NCI-H1436 treated with DMSO at 0.1 percent for 48 hours (cell line): ENCODE data around the gene ANKRD35.
"Not testable (repeated sequence)": the region's sequence is repeated elsewhere in the genome, so short reads cannot be mapped to it uniquely, and the experiment has no call there.

Source experiments
- DNase-seq: peaks from one replicate; lab custom pipeline; 2025; lab: John Stamatoyannopoulos, UW

The ANKRD35 gene

DNA sequence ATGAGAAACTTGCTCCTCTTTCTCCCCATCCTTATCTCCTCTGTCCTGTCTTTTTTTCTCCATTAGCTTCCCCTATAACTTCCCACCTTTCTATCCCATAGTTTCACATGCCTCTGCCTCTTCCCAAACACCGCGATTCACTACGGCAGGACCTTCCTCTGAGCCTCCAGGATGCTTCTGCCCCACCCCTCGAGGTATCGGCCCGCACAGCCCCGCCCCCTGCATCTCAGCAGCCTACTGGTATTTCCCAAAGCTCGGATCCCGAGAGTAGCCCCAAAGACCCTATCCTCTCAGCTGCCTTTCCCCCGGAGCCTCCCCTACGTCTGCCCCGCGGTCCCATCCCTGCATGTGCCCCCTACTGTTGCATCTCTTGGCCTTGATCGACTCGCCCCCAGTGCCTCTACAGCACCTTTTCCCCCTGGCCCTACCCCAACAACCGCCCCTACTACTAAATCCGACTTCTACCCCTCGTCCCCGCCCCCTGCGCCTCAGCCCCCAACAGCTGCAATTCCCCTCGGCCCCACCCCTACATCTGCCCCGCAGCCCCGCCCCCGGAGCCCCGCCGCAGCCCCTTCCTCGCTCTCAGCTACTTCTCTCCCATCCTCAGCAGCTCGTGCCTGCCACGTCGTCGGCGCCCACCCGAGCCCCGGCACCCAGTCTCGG, 27.3 kb downstream of the ANKRD35 start:
- DNase-seq = no peak

DNA sequence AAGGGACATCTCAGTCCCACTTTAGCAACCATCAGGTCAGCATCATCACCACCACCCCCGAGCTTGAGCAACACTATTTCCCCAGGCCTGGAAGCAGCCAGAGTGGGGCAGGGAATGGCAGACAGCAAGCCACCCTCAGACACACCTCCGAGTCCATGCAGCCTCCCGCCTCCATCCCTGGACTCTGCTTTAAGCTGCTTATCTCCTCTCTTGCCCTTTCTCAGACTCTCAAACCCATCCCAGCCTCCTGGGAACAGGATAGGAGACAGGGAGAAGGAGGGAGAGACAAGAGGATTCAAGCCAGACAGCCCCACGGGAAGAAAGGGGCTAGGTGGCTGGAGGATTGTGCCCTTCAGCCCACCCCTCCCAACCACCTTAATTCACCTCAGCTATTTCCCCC, 28.5 kb downstream of the ANKRD35 start:
- no peak for DNase-seq

DNA sequence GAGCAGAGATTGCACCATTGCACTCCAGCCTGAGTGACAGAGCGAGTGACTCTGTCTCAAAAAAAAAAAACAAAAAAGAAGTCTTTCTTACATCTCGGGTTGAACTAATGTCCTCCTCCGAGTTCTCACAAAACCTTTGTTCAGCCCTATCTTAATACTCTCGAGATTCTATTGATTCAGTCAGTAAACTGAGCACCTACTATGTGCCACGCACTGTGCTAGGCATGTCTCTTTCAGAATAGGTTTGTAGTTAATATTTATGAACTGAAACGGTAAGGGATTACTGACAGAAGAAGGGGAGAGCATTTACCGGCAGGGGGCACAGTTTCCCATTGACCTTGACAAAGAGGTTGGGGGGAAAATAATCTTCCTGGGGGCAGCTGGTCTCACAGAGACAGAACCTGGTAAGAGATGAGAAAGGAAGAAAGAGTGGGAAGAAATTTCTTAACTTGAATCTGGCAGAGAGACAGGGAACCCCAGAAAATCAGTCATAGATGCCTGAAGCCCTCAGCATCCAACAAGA, 30.2 kb downstream of the ANKRD35 start:
- DNase-seq = no peak

GRCh38 chr1:145849356-145850160, 36.1 kb downstream of the ANKRD35 start:
- DNase-seq = no peak

DNA sequence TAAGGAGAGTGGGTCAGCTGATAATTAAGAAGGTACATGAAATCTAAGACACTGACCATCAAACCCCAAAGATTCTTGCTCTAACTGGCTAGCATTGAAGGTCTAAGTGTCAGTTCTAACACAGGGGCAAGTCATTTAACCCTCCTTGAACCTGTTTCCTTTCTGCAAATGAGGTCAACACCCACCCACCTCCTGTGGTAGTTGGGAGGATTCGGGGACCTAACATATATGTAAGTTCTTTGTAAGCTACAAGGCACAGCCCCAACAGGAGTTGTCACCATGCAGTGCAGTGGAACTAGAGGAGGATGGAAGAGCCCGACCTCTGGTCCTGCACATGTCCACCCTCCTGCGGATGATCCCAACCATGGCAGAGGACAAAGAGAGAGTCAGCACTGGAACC, 37.8 kb downstream of the ANKRD35 start:
- no peak for DNase-seq

- no peak for DNase-seq
Measured at GRCh38 chr1:145846201-145846612, 39.5 kb downstream of the ANKRD35 start.

DNA sequence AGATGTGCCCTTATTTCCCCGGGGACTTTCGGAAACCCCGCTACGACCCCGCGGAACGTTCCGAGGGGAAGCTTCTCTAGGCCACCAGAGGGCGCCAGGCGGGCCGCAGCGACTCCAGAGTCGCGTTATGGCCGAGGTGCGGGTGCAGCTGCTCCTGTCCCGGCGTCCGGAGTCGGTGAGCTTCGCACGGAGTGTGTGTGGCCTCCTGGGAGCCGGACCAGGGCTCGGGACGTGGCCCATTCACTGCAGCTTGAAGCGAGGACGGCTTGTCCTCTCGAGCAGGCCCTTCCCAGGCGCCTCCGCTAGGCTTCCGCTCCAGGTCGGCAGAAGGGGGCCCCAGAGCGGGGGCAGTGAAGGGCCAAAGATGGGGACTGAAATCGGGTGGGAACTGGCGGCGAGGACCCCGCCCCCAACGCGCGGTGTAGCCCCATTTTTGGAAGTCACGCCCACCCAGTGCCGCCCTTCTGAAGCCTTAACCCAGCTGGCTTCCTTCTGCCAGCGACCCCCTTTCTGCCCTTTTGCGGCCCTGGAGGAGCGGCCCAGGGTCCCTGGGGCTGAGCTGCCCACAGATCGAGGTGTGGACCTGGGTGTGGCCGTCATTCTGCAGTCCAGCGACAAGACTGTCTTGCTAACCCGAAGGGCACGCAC, 40.0 kb downstream of the ANKRD35 start, which contains the start of gene NUDT17:
TSS of gene NUDT17 (plus strand) at position 117 of the 648 bp plus-strand sequence. CDS start at position 128, 11 bp downstream.
- no peak for DNase-seq

DNA sequence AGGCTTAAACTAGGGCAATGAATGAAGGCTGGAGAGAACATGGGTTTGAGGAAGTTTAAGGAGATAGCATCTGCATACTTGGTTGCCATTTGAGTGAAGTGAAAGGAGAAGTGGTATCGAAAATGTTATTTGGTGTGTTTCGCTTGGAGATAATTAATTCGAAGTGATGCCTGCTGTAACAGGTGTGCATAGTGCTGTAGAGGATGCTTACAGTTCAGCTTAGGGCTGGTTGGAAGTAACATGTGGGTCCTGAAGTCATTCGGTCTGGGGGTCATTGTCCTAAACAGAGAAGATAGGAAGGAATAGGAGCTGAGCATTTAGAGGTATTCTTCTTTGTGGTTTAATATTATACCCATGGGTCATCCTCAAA, 40.5 kb downstream of the ANKRD35 start:
- no peak for DNase-seq

- DNase-seq = no peak
Measured at GRCh38 chr1:145843031-145843430, 42.6 kb downstream of the ANKRD35 start.

- no peak for DNase-seq
Measured at GRCh38 chr1:145837656-145838055, 48.0 kb downstream of the ANKRD35 start.

DNA sequence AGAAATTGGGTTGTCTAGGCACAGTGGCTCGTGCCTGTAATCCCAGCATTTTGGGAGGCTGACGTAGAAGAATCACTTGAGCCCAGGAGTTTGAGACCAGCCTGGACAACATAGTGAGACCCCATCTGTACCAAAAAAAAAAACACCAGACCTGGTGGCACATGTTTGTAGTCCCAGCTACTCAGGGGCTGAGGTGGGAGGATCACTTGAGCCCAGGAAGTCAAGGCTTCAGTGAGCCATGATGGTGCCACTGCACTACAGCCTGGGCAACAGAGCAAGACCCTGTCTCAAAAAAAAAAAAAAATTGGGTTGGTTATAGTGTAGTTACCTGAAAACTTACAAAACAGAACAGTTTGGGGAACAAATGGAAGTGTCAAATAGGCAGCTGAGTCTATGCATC, 54.9 kb downstream of the ANKRD35 start:
- not testable (repeated sequence) for DNase-seq

GRCh38 chr1:145828367-145829026, 57.2 kb downstream of the ANKRD35 start:
- DNase-seq = no peak

DNA sequence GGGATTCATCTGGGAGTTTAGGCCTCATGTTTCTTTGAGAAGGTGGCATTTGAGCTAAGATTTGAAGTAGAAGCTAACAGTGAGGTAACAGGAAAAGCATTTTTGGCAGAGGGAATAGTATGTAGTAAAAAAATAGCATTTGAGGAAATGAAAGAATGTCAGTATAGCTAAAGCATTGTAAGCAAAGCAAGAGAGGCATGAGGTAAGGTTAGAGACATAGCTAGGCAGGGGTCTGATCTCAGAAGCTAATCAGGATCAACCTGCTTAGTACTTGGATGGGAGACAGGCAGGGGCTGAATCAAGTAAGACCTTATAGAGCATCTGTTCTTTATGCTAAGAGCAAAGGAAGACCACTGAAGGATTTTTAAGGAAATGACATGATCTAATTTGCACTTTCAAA, 57.7 kb downstream of the ANKRD35 start:
- DNase-seq = no peak

DNA sequence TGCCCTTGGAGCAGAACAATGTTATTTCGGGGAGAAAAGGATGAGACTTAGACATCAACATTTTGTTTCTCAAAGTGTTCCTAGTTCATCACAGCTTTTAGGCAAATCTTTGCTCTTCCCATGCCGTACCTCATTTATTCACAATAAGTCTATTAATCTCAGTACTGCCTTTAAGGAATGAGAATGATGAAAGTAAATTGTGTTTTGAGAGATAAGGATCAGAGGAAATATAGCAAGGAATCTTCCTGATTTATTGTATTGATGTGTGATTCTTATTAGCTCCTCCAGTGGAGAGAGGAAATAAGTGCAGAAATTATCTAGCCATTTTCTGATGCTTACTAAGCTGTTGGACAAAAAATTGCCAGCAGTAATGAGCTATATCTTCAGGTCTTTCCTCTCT, 59.6 kb downstream of the ANKRD35 start:
- no peak for DNase-seq

DNA sequence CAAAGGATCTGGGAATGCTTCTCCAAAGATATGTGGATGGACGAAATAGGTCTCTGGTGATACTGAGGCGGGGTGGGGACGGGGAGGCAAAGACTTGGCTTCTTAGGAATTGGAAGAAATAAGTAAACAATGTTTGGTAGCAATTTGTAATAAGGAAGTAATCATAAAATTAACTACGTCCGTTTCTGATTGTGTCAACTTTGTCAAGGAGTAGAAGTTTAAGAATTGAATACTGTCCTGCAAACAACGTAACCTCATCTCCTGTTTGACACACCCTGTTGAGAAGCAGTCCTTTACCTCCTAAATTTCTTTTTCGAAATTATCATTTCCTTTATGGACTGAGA, 61.2 kb downstream of the ANKRD35 start:
- no peak for DNase-seq

DNA sequence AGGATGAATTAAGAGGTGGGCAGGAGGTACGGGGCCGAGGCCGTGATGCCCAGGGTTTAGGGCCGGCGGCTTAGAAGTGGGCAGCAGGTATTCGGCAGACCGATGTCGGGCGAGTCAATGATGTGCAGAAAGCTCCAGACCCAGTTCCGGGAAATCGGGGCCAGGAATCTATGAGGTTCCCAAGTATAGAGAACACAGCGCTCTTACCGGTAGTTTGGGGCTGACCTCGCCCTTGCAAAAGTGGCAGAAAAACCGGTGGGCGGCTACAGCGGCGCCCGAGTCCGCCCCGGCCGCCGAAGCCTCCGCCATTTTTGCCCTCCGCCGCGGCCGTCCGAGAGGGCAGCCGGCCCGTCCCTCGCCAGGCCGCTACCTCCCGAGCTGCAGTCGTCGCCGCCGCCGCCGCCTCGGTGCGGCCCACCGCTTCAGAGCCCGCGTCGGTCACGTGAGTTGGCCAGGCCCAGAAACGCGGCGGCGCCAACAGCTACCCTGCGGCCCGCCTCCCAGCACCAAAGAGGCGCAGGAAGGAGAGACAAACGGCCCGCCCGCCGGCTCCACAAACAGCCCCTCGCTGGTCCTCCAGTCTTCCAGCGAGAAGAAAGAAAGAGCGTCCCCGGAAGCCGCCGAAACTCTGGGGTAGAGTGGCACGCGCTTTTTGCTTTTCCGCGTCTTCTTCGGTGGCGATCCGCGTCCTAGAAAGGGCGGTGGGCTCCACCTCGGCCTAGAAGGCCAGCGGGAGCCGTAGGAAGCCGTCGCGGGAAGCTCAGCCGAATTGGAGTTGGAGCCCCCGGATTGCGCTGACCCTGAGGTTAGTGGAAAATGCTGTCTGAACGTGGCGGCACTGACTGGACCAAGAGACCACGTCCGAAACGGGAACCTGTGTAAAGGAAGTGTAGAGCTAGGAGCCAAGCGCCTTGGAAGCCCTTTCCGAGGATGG, 61.8 kb downstream of the ANKRD35 start, which contains the start of the genes POLR3C and RNF115:
TSS of gene POLR3C (plus strand) at position 636 of the 934 bp plus-strand sequence. CDS start 1,577 bp downstream, outside the sequence.
TSS of gene RNF115 (minus strand) at position 531 of the 934 bp plus-strand sequence. CDS start at position 309, 222 bp downstream.
- peak; percentile 22 for DNase-seq

DNA sequence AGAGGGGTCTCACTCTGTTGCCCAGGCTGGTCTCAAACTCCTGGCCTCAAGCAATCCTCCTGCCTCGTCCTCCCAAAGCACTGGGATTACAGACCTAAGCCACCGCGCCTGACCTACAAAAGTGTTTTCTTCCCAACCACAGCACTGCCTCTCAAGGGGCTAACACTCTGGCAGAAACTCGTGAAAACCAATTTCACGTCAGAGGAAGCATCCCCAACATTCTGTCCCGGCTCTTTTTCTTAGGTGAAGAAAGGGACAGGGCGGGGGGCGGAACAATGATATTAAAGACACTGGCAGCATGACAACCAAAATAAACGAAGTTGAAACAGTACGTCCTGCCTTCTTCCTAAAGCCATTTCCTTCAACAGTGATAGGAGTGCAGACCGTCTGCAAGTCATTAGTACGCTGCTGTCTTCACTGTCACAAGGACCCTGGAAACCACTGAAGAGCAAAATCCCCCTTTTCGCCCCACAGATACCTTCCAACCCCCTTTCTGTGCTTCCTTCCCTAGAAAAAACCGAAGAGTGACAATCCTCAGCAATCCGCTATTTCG, 62.8 kb downstream of the ANKRD35 start:
- not testable (repeated sequence) for DNase-seq

GRCh38 chr1:145818095-145818494, 67.6 kb downstream of the ANKRD35 start:
- not testable (repeated sequence) for DNase-seq
